ENCODE results near the gene SLC26A1. TPM values are rescaled to one million over a fixed set of nuclear protein-coding genes. Genes with fewer than 3 reads are reported as not detected.
A peak's percentile ranks its signal among the peaks of the same experiment; 100 is the strongest.

Gene SLC26A1
- total and polyA plus RNA-seq, 2 of the 13 experiments (the other 11 are each of a cell fraction or from before 2014, with no cell fraction given) = 5.4 to 22.9 TPM

DNA sequence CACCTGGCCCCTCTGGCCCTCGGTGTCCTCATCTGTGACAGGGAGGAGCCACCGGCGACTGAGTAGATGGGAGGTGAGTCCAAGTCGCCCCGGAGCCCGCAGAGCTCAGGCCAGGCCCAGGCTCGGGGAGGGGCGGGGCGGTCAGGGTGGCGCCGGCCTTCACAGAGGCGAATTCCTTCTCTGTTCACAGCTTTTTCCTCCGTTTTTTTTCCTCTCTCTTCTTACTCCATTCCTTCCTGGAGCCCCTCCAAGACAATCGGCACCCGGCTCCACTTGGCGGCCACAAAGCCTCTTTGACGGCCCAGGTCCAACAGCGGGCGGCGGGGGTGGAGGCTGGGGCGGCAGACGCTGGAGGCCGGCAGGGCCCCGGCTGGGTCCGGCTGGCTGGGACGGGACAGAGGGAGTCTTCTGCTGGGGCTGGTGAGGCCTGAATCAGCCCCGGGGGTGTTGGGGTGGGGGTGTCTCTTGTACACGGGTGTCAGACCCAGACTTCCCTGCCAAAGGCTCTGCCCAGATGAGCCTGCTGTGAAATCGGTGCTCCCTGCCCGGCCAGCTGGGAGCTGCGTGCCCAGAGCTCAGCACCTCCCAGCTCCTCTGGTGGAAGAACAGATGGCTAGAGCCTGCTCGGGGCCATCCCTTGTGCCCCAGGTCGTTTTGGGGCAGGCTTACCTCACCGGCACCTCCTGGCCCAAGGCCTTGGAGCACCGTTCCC is 40.8 kb upstream of the SLC26A1 start (continued):
- TF ChIP-seq, protein P1, sequence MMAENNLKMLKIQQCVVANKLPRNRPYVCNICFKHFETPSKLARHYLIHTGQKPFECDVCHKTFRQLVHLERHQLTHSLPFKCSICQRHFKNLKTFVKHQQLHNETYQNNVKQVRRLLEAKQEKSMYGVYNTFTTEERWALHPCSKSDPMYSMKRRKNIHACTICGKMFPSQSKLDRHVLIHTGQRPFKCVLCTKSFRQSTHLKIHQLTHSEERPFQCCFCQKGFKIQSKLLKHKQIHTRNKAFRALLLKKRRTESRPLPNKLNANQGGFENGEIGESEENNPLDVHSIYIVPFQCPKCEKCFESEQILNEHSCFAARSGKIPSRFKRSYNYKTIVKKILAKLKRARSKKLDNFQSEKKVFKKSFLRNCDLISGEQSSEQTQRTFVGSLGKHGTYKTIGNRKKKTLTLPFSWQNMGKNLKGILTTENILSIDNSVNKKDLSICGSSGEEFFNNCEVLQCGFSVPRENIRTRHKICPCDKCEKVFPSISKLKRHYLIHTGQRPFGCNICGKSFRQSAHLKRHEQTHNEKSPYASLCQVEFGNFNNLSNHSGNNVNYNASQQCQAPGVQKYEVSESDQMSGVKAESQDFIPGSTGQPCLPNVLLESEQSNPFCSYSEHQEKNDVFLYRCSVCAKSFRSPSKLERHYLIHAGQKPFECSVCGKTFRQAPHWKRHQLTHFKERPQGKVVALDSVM (CRISPR knock-in tag; IDR thresholded peaks at IDR 0.05) = peak; percentile 82
- no peak for TF ChIP-seq POLR2G (IDR thresholded peaks at IDR 0.05; ENCODE audit: low read depth, low read length)
- no peak for TF ChIP-seq SPEN (CRISPR knock-in tag; IDR thresholded peaks at IDR 0.05; ENCODE audit: low read depth)
- TF ChIP-seq ZMYM2 (CRISPR knock-in tag; IDR thresholded peaks at IDR 0.05) = no peak
- no peak for TF ChIP-seq NR3C1 (CRISPR knock-in tag; IDR thresholded peaks at IDR 0.05)
- TF ChIP-seq, protein P2, sequence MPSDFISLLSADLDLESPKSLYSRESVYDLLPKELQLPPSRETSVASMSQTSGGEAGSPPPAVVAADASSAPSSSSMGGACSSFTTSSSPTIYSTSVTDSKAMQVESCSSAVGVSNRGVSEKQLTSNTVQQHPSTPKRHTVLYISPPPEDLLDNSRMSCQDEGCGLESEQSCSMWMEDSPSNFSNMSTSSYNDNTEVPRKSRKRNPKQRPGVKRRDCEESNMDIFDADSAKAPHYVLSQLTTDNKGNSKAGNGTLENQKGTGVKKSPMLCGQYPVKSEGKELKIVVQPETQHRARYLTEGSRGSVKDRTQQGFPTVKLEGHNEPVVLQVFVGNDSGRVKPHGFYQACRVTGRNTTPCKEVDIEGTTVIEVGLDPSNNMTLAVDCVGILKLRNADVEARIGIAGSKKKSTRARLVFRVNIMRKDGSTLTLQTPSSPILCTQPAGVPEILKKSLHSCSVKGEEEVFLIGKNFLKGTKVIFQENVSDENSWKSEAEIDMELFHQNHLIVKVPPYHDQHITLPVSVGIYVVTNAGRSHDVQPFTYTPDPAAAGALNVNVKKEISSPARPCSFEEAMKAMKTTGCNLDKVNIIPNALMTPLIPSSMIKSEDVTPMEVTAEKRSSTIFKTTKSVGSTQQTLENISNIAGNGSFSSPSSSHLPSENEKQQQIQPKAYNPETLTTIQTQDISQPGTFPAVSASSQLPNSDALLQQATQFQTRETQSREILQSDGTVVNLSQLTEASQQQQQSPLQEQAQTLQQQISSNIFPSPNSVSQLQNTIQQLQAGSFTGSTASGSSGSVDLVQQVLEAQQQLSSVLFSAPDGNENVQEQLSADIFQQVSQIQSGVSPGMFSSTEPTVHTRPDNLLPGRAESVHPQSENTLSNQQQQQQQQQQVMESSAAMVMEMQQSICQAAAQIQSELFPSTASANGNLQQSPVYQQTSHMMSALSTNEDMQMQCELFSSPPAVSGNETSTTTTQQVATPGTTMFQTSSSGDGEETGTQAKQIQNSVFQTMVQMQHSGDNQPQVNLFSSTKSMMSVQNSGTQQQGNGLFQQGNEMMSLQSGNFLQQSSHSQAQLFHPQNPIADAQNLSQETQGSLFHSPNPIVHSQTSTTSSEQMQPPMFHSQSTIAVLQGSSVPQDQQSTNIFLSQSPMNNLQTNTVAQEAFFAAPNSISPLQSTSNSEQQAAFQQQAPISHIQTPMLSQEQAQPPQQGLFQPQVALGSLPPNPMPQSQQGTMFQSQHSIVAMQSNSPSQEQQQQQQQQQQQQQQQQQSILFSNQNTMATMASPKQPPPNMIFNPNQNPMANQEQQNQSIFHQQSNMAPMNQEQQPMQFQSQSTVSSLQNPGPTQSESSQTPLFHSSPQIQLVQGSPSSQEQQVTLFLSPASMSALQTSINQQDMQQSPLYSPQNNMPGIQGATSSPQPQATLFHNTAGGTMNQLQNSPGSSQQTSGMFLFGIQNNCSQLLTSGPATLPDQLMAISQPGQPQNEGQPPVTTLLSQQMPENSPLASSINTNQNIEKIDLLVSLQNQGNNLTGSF (CRISPR knock-in tag; IDR thresholded peaks at IDR 0.05) = no peak
- TF ChIP-seq, protein P3, sequence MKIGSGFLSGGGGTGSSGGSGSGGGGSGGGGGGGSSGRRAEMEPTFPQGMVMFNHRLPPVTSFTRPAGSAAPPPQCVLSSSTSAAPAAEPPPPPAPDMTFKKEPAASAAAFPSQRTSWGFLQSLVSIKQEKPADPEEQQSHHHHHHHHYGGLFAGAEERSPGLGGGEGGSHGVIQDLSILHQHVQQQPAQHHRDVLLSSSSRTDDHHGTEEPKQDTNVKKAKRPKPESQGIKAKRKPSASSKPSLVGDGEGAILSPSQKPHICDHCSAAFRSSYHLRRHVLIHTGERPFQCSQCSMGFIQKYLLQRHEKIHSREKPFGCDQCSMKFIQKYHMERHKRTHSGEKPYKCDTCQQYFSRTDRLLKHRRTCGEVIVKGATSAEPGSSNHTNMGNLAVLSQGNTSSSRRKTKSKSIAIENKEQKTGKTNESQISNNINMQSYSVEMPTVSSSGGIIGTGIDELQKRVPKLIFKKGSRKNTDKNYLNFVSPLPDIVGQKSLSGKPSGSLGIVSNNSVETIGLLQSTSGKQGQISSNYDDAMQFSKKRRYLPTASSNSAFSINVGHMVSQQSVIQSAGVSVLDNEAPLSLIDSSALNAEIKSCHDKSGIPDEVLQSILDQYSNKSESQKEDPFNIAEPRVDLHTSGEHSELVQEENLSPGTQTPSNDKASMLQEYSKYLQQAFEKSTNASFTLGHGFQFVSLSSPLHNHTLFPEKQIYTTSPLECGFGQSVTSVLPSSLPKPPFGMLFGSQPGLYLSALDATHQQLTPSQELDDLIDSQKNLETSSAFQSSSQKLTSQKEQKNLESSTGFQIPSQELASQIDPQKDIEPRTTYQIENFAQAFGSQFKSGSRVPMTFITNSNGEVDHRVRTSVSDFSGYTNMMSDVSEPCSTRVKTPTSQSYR (CRISPR knock-in tag; IDR thresholded peaks at IDR 0.05; ENCODE audit: borderline replicate concordance) = no peak
- no peak for TF ChIP-seq ZNF260 (CRISPR knock-in tag; IDR thresholded peaks at IDR 0.05; ENCODE audit: borderline replicate concordance, low read depth)
- TF ChIP-seq KLF12 (CRISPR knock-in tag; IDR thresholded peaks at IDR 0.05; ENCODE audit: borderline replicate concordance) = no peak
- TF ChIP-seq, protein P4, sequence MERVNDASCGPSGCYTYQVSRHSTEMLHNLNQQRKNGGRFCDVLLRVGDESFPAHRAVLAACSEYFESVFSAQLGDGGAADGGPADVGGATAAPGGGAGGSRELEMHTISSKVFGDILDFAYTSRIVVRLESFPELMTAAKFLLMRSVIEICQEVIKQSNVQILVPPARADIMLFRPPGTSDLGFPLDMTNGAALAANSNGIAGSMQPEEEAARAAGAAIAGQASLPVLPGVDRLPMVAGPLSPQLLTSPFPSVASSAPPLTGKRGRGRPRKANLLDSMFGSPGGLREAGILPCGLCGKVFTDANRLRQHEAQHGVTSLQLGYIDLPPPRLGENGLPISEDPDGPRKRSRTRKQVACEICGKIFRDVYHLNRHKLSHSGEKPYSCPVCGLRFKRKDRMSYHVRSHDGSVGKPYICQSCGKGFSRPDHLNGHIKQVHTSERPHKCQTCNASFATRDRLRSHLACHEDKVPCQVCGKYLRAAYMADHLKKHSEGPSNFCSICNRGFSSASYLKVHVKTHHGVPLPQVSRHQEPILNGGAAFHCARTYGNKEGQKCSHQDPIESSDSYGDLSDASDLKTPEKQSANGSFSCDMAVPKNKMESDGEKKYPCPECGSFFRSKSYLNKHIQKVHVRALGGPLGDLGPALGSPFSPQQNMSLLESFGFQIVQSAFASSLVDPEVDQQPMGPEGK (CRISPR knock-in tag; IDR thresholded peaks at IDR 0.05) = peak; percentile 19; the same call in 1 of the 2 replicates
- no peak for TF ChIP-seq SRSF9 (IDR thresholded peaks at IDR 0.05; ENCODE audit: borderline replicate concordance, insufficient read depth, low read depth, low read length, poor library complexity, severe bottlenecking)
- TF ChIP-seq, protein P5, sequence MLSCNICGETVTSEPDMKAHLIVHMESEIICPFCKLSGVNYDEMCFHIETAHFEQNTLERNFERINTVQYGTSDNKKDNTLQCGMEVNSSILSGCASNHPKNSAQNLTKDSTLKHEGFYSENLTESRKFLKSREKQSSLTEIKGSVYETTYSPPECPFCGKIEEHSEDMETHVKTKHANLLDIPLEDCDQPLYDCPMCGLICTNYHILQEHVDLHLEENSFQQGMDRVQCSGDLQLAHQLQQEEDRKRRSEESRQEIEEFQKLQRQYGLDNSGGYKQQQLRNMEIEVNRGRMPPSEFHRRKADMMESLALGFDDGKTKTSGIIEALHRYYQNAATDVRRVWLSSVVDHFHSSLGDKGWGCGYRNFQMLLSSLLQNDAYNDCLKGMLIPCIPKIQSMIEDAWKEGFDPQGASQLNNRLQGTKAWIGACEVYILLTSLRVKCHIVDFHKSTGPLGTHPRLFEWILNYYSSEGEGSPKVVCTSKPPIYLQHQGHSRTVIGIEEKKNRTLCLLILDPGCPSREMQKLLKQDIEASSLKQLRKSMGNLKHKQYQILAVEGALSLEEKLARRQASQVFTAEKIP (CRISPR knock-in tag; IDR thresholded peaks at IDR 0.05; ENCODE audit: borderline replicate concordance) = no peak
- TF ChIP-seq ATM (IDR thresholded peaks at IDR 0.05; ENCODE audit: borderline replicate concordance) = no peak
- TF ChIP-seq ZNF329 (CRISPR knock-in tag; IDR thresholded peaks at IDR 0.05; ENCODE audit: low read depth) = no peak

All from HepG2 (cell line).